GM12874 (cell line): ENCODE measurements around the gene ALDH1L2.

Experiments used
- CTCF ChIP-seq: IDR thresholded peaks from 2 replicates; pipeline ENCODE4 v1.5.1; 2011; ENCODE audit warnings: low read depth, mild to moderate bottlenecking, control low read depth, low read length, moderate library complexity; ENCODE audit not compliant: insufficient read depth

Gene ALDH1L2

GRCh38 chr12:105084251-105085250 lies at the start of gene ALDH1L2:
Gene ALDH1L2, minus strand, starts transcription at chr12:105084458. Its CDS starts 22 bp downstream, at chr12:105084436.
- no peak for TF ChIP-seq CTCF

DNA sequence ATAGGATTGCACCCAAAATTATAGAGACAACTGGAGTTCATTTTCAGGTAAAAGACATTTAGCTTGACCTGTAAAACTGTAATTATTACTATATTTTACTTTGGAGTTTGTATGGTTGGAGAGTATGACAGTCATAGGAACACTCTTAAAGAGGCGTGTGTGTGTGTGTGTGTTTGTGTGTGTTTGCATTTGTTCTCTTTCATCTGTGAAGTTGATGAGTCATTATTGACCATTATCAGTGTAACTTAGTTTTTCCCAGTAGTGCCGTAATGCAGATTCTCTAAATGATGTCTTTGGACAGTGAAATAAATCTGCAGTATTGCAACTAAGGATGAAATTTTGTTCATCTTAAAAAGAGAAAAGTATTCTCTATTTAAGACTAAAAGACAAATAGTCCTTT lies 36.3 kb upstream of the ALDH1L2 start:
- TF ChIP-seq CTCF, result no peak

GRCh38 chr12:105116969-105117368 lies 32.7 kb upstream of the ALDH1L2 start:
- no peak for TF ChIP-seq CTCF

- no peak for TF ChIP-seq CTCF
Observed at GRCh38 chr12:105113094-105113493, 28.8 kb upstream of the ALDH1L2 start.

DNA sequence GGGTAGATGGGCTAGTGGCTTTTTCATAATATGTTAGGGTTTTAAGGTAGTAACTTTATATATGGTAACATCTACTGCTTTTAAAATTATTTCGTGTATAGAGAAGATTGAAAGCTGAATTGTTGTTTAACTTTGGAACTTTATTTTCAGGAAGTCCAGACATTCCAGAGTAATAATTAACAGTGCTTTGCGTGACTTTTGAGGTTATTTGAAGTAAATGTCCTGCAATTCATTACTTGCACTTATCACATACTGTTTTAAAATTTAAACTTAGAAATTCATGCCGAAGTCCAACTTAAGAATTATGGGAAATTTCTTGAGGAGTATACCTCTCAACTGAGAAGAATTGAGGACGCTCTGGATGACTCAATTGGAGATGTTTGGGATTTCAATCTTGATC lies 26.6 kb upstream of the ALDH1L2 start:
- no peak for TF ChIP-seq CTCF

DNA sequence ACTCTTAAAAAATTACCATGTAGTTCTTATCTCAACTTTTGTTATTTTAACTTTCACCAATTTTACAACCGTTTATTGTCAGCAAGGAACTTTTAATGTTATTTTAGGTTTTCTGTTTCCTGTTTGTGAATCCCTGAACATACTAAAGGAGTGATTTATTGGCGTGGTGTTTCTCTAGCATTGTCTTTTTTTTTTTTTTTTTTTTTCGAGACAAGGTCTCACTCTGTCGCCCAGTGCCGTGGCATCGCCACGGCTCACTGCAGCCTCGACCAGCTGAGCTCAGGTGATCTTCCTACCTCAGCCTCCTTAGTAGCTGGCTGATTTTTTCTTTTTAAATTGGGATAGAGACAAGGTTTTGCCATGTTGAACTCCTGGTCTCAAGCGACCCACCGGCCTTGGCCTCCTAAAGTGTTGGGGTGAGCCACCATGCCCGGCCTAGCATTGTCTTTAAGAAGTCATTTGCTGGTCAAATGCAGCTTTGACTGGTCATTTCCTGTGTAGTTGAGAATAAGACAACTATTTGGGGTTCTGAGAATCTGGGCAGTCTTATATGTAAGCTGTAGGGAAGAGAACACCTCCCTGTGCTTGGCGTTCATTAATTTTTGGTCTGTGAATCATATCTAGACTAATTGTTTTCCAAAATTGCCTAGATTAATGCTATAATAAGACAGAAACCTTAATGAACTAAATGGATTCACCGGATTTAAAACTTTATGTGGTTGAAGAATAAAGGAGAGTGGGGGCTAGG lies 25.4 kb upstream of the ALDH1L2 start:
- TF ChIP-seq CTCF, result no peak
